GM20000 (cell line): ENCODE measurements around the gene TENM3.
"Not testable (repeated sequence)": the region's sequence is repeated elsewhere in the genome, so short reads cannot be mapped to it uniquely, and the experiment has no call there.

Source experiments
- DNase-seq: peaks from one replicate; pipeline ENCODE4 v3.0.0; 2012; ENCODE audit warnings: low spot score
- CTCF ChIP-seq: IDR thresholded peaks from 2 replicates; pipeline ENCODE4 v1.5.1; 2012; ENCODE audit warnings: mild to moderate bottlenecking, control low read depth; ENCODE audit errors: extremely low read depth, missing control alignments

The TENM3 gene

GRCh38 chr4:182228991-182229577 lies 14.1 kb upstream of the TENM3 start:
- no peak for TF ChIP-seq CTCF
- DNase-seq: no peak

GRCh38 chr4:182230256-182230655 lies 12.9 kb upstream of the TENM3 start:
- no peak for DNase-seq
- TF ChIP-seq CTCF: no peak

GRCh38 chr4:182231080-182231479 lies 12.1 kb upstream of the TENM3 start:
- TF ChIP-seq CTCF: no peak
- no peak for DNase-seq

GRCh38 chr4:182231496-182231895 lies 11.7 kb upstream of the TENM3 start:
- no peak for TF ChIP-seq CTCF
- no peak for DNase-seq

- no peak for TF ChIP-seq CTCF
Observed at GRCh38 chr4:182233310-182234090, 9.7 kb upstream of the TENM3 start.

GRCh38 chr4:182235021-182235795 lies 8.0 kb upstream of the TENM3 start:
- no peak for DNase-seq
- no peak for TF ChIP-seq CTCF

More at GRCh38 chr4:182233310-182234090, 9.7 kb upstream of the TENM3 start:
- no peak for DNase-seq

GRCh38 chr4:182236186-182236585 lies 7.0 kb upstream of the TENM3 start:
- no peak for DNase-seq
- no peak for TF ChIP-seq CTCF

- DNase-seq: not testable (repeated sequence)
Observed at GRCh38 chr4:182237010-182237409, 6.2 kb upstream of the TENM3 start.
